ENCODE results near the gene TMTC2.

DNA sequence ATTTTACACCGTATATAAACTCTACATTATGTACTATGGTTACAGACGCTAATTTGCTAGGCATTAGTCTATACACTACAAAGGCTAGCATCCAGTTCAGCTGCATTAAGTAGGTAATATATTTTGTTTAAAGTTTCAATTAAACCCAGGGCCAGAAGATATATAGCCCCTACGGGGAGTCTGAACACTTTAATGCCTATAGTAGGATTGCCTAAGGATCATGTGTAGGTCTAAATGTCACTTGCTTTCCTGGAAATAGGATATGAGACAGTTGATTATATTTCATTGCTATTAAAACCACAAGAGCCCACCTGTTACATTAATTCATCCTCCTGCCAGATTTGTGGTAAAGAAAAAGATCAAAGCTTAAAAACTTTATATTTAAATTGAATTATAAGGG lies 286.9 kb downstream of the TMTC2 start:
- TF ChIP-seq, protein P1, sequence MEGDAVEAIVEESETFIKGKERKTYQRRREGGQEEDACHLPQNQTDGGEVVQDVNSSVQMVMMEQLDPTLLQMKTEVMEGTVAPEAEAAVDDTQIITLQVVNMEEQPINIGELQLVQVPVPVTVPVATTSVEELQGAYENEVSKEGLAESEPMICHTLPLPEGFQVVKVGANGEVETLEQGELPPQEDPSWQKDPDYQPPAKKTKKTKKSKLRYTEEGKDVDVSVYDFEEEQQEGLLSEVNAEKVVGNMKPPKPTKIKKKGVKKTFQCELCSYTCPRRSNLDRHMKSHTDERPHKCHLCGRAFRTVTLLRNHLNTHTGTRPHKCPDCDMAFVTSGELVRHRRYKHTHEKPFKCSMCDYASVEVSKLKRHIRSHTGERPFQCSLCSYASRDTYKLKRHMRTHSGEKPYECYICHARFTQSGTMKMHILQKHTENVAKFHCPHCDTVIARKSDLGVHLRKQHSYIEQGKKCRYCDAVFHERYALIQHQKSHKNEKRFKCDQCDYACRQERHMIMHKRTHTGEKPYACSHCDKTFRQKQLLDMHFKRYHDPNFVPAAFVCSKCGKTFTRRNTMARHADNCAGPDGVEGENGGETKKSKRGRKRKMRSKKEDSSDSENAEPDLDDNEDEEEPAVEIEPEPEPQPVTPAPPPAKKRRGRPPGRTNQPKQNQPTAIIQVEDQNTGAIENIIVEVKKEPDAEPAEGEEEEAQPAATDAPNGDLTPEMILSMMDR (IDR thresholded peaks at IDR 0.05), result no peak
- no peak for TF ChIP-seq EZH2 (IDR thresholded peaks at IDR 0.05; ENCODE audit: borderline replicate concordance, insufficient read depth, low read depth, low read length, poor library complexity, severe bottlenecking)

Data from B cell (primary cell).